Adrenal gland (tissue), 5 donors: ENCODE measurements around the gene RGS7.

Experiments used
- CTCF ChIP-seq, 6 experiments: fragments of 450-650 bp in 4 of 6; fragments of 200-600 bp in 2 of 6; sonication (generic) in 1 of 6; IDR thresholded peaks; 1 replicate in 5 of 6; 2 replicates in 1 of 6; pipeline versions ENCODE4 v1.5.1 to v1.8.0; 2016 to 2021; ENCODE audit warnings: antibody characterized with exemption in 6 of 6, mild to moderate bottlenecking in 2 of 6, moderate library complexity in 1 of 6
- POLR2A ChIP-seq, 2 donors: fragments of 450-650 bp; IDR thresholded peaks; one replicate each; pipeline ENCODE4 v1.6.1; 2017; ENCODE audit warnings: antibody characterized with exemption in 2 of 2, mild to moderate bottlenecking in 2 of 2, moderate library complexity in 1 of 2
- donor health status: DM: no; HTN: no; CAD: no.

GRCh38 chr1:241186716-241187115, 170.3 kb downstream of the RGS7 start:
- TF ChIP-seq POLR2A (IDR thresholded peaks at IDR 0.05) (no peak), CTCF (IDR thresholded peaks at IDR 0.05) (no peak)
